Measurements from ENCODE around the gene KCNJ2. TPM values are rescaled to one million over a fixed set of nuclear protein-coding genes. Genes with fewer than 3 reads are reported as not detected.

The KCNJ2 gene
- total and polyA plus RNA-seq, 12 donors: 3.0 to 76.0 (median 41.9) TPM

DNA sequence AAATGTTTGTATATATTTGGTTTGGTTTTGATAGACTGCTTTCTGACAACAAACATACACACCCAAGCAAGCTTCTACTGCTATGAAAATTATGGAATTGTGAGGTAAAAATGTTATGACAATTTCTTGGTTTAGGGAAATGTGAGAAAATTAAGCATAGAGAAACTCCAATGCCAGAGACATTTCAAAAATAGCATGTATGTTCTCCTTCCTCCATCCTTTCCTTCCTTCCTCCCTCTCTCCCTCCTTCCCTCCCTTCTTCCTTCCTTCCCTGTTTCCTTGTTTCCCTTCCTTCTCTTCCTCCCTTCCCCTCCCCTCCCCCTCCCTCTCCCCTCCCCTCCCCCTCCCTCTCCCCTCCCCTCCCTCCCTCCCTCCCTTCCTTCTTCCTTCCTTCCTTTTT lies 14.9 kb downstream of the KCNJ2 start:
- H3K4me3 ChIP-seq: no peak overlapping the region
- ATAC-seq: no peak
- no peaks in the 10 kb centered on the region for H3K36me3 ChIP-seq
- no peaks in the 10 kb centered on the region for H3K9me3 ChIP-seq
- TF ChIP-seq, protein P1, sequence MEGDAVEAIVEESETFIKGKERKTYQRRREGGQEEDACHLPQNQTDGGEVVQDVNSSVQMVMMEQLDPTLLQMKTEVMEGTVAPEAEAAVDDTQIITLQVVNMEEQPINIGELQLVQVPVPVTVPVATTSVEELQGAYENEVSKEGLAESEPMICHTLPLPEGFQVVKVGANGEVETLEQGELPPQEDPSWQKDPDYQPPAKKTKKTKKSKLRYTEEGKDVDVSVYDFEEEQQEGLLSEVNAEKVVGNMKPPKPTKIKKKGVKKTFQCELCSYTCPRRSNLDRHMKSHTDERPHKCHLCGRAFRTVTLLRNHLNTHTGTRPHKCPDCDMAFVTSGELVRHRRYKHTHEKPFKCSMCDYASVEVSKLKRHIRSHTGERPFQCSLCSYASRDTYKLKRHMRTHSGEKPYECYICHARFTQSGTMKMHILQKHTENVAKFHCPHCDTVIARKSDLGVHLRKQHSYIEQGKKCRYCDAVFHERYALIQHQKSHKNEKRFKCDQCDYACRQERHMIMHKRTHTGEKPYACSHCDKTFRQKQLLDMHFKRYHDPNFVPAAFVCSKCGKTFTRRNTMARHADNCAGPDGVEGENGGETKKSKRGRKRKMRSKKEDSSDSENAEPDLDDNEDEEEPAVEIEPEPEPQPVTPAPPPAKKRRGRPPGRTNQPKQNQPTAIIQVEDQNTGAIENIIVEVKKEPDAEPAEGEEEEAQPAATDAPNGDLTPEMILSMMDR (IDR thresholded peaks at IDR 0.05): no peak
- H3K27ac ChIP-seq: no peak overlapping the region
- intact Hi-C loops (cut with DNase I): no loop called here
- peaks cover 0 to 38% (median 13%) of the 10 kb centered on the region in 9 donors for H3K4me1 ChIP-seq
- H3K27me3 ChIP-seq: no peaks in the 10 kb centered on the region
- DNase-seq: no peak

DNA sequence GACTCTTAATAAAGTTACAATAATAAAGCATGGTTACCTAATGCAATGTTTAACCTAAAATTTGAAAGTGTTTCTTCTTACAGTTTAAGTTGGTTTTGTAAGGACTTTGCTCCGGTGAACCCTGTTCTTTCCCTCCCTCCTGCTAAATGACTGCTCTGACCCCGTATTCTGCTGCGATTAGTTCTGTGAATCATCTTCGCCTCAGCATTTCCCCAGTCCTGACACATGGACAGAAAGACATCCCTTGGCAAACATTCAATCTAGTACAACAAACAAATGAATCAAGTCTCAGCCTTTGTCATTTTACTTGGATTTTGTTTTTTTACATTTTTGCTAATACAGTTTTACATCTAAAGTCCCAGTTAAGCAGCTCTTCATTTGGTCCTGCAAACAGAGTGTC lies 15.4 kb downstream of the KCNJ2 start:
- peak in 2 of 8 donors; percentile 35 to 51 for ATAC-seq
- H3K4me1 ChIP-seq: peaks cover 0 to 32% (median 9%) of the 10 kb centered on the region in 9 donors
- no peak overlapping the region for H3K27ac ChIP-seq
- no peaks in the 10 kb centered on the region for H3K36me3 ChIP-seq
- intact Hi-C loops (cut with DNase I): loop anchor here in 1 of 10 donors (5.0 kb wide), 1 partner anchor 53 kb away; no protein-coding TSS in a partner anchor
- no peak for DNase-seq
- WGBS, 2 donors: 54 to 58% methylated on average over 4 of the region's 4 CpGs
- H3K9me3 ChIP-seq: peaks cover 0 to 3% (median 0%) of the 10 kb centered on the region in 11 donors
- no peak overlapping the region for H3K4me3 ChIP-seq
- H3K27me3 ChIP-seq: no peaks in the 10 kb centered on the region
- TF ChIP-seq, protein P1 (IDR thresholded peaks at IDR 0.05): no peak

DNA sequence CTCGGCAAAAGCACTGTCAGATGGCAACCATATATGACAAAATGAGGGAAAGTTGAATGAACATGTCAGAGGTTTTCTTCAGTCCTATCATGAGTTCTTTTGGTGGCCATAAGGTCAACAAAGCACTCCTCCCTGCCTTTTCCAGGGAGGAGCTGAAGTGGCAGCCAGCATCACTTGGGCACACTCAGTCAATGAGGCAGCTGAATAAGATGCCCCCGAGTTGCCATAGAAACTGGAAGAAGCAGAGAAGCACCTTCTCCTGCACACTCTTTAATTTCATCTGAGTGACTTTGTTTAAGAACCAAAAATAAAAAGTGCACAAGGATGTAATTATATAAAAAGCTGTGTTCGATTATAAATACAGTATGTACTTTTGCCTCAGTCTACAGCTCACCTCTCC lies 16.0 kb downstream of the KCNJ2 start:
- Histone ChIP-seq H3K27ac (no peak overlapping the region), H3K4me1 (peaks cover 0 to 27% (median 7%) of the 10 kb centered on the region in 9 donors), H3K27me3 (no peaks in the 10 kb centered on the region), H3K9me3 (peaks cover 0 to 3% (median 0%) of the 10 kb centered on the region in 11 donors), H3K4me3 (no peak overlapping the region), H3K36me3 (no peaks in the 10 kb centered on the region)
- DNase-seq (no peak), ATAC-seq (peak in 1 of 8 donors; percentile 18)
- intact Hi-C loops (cut with DNase I): loop anchor here in 1 of 10 donors (5.0 kb wide), 1 partner anchor 52 kb away; no protein-coding TSS in a partner anchor
- WGBS, 2 donors: 85 to 97% methylated on average over 3 of the region's 3 CpGs
- TF ChIP-seq, protein P1 (IDR thresholded peaks at IDR 0.05): no peak

DNA sequence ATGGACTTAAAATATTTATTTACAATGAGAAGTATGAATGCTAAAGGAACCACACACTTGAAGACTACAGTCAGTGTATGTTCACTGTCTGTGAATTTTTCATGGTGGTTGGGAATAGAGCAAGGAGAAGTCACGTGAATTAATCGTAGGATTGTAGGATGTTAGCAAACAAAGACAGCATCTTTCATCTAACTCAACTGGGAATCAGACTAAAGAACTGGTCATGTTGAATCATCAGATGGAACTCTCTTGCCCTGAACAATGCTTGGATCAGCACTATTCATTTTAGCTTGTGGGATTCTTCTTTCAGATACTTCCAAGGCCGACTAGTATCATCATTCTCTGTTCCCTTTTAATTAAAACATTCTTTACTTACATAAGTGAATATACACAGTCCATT lies 18.1 kb downstream of the KCNJ2 start:
- H3K27ac ChIP-seq: no peak overlapping the region
- no peaks in the 10 kb centered on the region for H3K36me3 ChIP-seq
- H3K4me3 ChIP-seq: no peak overlapping the region
- intact Hi-C loops (cut with DNase I): loop anchor here in 1 of 10 donors (5.0 kb wide), 1 partner anchor 50 kb away; no protein-coding TSS in a partner anchor
- TF ChIP-seq, protein P1 (IDR thresholded peaks at IDR 0.05): no peak
- peaks cover 0 to 14% (median 2%) of the 10 kb centered on the region in 9 donors for H3K4me1 ChIP-seq
- WGBS, 2 donors: 89 to 96% methylated on average over 3 of the region's 3 CpGs
- ATAC-seq (no peak), DNase-seq (no peak)
- H3K9me3 ChIP-seq: peaks cover 0 to 3% (median 0%) of the 10 kb centered on the region in 11 donors
- no peaks in the 10 kb centered on the region for H3K27me3 ChIP-seq

Data from heart right ventricle (tissue), 16 donors.